GM12892 (cell line): ENCODE measurements around the gene NRG4.

Source experiments
- POLR2A ChIP-seq: IDR thresholded peaks from 2 replicates; pipeline ENCODE4 v1.6.1; 2011; ENCODE audit warnings: low read depth, low read length, control low read depth
- POLR2AphosphoS5 ChIP-seq: IDR thresholded peaks from 2 replicates; pipeline ENCODE4 v1.6.1; 2011; ENCODE audit warnings: low read depth, low read length, control low read depth

DNA sequence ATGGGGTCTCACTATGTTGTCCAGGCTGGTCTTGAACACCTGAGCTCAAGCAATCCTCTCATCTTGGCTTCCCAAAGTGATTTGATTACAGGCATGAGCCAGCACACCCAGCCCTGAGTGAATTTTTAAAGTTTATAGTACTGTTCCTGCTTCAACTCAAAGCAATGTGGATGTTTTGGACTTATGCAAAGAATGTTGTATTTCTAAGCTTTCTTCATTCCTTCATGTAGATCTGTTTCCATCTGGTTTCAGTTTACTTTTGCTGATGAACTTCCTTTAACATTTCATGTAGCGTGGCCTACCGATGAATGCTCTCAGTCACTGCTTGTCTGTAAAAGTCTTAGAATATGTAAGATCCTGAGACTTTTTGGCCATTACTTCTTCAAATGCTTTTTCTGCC is 23.2 kb downstream of the NRG4 start:
- no peak for TF ChIP-seq POLR2AphosphoS5
- TF ChIP-seq POLR2A: no peak
